HG03175 (cell line): ENCODE data around the gene FOXP1.

Experiments
- ATAC-seq: cut with Tn5 transposase; IDR thresholded peaks from one replicate; pipeline ENCODE4 v1.9.1; 2021; ENCODE audit warnings: mild to moderate bottlenecking, moderate library complexity; ENCODE audit not compliant: unreplicated experiment

Gene FOXP1

DNA sequence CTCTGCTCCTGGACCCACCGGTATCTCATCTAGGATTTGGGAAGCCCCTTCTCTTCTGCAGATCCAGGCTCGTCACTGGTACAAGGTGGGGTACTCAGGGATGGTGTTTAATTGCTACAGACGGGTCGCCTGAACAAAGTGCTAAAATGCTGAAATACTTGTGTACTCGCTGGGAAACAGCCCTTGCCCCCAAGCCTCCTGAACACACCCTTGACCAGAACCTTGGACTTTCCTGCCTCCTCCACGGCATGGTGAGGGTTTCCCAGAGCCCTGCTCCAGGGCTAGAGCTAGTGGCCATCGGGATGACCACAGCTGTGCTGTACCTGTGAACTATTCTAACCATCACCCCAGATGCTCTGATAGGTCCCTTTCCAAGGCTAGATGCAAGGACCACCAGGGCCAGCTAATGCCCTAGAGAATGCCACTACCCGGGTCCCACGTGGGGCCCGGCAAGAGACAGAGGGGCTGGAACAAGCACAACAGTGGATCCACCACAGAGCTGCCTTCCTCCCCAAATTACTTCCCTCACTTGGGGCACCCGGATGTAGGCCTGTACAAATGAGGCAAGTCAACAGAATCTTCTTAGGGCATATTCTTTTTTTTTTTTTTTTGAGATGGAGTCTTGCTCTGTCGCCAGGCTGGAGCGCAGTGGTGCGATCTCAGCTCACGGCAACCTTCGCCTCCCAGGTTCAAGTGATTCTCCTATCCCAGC lies 267.3 kb downstream of the FOXP1 start:
- ATAC-seq: no peak

DNA sequence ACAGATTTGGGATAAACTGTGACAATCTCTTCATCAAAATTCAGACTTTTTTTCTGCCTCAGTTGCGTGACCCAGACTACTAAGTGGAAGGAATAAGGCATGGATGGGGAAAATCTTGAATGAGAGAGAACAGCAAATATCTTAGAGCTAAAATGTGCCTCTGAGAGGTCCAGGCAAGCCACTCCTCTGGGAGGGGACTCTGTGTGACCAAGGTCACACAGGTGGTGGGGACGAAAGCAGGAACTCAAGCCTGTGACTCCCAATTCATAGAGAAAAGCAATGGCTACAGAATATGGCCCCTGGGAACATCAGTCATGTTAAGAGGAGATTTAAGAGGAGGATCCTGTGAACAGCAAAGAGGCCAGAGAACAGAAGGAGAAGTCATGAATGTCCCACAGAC lies 268.1 kb downstream of the FOXP1 start:
- no peak for ATAC-seq

DNA sequence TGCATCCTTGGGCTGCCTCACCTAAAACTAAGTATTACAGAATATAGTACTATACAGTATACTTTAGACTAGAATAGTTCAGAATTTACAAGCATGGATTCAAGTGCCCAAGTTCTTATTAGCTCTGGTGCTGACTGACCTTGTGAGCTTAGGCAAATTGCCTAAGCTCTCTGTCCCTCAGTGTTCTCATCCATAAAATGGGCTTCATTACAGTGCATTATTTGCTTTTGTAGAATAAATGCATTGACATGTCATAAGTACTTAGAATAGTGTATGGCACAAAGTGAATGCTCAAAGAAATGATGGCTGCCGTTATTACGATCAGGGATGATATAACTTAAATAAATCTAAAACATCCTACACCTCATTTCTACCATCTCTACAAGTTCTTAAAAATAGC lies 269.7 kb downstream of the FOXP1 start:
- no peak for ATAC-seq

DNA sequence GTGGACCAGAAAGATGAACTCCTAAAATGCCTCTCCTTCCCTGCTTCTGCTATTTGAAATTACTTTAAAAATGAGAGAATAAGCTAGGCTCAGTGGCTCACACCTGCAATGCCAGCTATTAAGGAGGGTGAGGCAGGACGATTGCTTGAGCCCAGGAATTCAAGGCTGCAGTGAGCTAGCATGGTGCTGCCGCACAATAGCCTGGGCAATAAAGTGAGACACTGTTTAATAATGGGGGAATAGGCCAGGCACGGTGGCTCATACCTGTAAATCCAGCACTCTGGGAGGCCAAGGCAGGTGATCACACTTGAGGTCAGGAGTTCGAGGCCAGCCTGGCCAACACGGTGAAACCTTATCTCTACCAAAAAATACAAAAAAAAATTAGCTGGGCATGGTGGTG lies 271.1 kb downstream of the FOXP1 start:
- no peak for ATAC-seq

DNA sequence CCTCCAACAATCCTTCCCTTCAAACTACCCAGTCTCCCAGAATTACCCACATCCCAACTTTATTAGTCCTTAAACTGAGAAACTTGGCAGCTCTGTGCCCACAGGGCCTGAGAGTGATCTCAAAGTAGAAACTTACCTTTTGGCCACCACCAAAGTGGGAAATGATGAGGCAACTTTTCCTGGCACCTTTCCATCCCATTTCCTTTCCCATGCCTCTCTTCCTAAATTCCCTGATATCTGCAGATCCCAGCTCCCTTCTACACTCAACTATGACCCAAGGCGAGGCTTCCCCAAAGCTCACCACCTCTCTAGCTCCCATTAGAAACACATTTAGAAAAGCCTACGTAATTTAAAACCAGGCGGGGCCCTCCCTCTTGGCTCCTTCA lies 271.9 kb downstream of the FOXP1 start:
- no peak for ATAC-seq

DNA sequence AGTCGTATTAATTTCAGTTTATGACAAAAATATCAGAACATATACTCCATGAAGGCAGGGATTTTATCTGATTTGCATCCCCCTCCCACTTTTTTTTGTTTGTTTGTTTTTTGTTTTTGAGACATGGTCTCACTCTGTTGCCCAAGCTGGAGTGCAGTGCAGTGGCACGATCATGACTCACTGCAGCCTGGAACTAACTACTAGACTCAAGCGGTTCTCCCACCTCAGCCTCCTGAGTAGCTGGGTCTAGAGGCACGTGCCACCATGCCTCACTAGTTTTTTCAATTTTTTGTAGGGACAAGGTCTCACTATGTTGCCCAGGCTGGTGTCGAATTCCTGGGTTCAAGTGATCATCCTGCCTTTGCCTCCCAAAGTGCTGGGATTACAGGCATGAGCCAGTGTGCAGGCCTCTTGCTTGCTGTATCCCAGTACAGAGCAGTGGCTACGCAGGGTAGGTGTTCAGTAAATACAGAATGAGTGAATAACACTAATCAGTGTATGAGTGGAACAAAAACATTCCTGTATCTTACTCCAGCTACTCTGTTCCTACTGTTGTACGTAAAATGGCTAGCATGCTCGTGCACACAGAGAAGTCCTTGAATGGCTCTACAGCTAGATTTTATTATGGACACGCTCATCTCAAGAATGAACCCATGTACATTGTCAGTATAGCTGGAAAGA lies 272.4 kb downstream of the FOXP1 start:
- no peak for ATAC-seq

DNA sequence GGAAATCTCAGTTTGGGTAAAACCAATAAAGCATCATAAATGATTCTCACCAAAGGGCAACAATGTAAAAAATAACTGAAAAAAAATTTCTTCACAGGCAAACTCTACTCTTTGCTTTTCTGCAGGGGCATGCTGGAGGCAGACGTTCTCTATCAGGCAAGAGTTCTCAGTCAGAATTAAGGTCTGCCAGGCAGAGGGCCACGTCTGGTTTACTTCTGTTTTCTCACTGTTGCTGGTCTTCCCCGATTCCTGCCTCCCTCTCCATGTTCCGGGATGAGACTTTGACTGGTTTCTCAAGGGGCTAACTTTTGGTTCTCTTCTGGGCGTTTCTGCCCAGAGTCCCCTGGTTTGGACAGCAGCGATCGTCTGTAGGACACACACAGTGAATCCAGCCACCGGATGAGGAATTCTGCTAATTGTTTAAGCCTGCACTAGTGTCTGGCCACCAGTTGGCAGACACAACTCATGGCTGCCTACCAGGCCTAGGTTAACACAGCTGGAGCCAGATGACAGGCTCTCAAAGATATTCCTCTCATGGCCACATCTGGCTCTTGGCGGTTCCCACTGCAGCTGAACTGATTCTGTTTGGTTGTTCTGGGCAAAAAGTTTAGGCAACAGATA lies 273.1 kb downstream of the FOXP1 start:
- no peak for ATAC-seq

DNA sequence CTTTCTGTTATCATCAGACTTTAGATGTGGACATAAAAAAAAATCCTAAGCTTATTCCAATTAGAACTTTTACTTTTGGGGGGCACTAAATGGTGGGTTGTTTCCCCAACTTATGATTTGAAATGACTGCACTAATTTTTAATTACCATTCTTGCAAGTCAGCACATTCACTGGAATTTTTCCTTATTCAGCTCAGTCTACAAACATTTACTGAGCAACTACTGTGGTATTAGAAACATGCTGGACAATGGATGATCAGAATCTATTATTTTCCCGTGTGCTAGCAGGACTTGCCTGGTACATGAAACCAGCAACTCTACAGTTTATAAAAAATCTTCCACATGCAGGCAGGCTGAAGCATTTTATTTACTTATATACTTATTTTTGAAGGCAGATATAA lies 273.6 kb downstream of the FOXP1 start:
- no peak for ATAC-seq

DNA sequence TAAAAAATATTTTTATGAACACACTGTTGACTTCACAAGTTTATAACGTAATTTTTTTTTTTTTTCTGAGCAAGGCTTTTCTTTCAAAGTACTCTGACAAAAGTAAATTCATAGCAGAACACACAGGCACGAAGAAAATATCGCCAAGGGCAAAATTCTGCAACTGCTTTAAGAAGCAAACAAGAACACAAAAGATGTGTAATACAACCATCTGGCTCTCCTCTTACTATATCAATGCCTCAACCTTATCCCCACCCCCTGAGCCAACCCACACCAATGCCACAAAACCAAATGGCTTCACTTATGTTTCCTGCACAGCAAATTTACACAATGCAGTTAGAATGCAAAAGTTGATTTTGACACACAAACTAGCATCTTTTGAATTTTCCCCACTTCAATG lies 274.2 kb downstream of the FOXP1 start:
- ATAC-seq: no peak

DNA sequence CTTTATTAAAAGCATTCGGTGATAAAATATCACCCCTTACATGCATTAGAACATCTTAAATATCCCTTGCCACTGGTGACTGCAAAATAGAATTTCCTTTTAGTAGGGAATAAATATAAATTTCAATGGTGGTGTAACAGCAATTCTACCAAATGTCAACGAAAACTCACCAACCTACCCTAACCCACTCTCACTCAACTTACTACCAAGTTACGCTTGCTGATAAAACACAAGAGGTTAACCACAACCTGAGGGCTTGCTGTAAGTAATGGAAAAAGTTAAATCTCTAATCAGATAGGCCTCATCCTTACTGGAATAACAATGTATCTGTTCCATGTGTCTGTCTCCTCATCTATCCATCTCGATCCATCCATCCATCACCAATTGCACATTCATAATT lies 274.7 kb downstream of the FOXP1 start:
- ATAC-seq: no peak

DNA sequence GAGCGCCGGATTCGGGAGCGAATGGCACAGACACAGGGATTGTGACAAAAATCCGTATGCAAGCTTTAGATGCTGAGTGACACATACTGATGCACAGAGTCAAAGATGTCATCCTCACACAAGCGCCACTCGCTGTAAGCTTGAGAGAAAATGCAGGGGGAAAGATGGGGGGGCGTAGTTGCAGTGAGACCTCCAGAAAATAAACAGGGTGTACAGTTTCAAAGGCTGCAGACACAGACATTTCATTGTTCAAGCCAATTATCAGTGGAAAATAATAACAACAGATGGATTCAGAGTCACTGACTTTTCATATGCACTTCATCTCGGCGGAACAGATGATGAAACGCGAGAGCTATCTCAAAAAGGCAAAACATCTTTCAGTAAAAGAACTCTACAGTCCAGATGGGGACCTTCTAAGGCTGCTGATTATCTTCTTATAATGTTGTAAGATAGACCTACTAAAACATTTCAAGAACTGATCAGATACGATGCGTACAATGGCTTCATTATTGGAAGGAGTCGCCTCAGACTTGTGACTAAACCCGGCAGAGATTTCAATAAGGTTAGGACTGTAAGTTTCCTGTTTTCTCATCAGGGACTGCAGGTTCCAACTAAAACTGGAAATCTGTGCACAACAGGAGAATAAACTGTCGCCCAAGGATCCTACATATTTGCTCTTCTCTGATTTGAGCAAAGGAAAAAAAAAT lies 275.4 kb downstream of the FOXP1 start:
- no peak for ATAC-seq

DNA sequence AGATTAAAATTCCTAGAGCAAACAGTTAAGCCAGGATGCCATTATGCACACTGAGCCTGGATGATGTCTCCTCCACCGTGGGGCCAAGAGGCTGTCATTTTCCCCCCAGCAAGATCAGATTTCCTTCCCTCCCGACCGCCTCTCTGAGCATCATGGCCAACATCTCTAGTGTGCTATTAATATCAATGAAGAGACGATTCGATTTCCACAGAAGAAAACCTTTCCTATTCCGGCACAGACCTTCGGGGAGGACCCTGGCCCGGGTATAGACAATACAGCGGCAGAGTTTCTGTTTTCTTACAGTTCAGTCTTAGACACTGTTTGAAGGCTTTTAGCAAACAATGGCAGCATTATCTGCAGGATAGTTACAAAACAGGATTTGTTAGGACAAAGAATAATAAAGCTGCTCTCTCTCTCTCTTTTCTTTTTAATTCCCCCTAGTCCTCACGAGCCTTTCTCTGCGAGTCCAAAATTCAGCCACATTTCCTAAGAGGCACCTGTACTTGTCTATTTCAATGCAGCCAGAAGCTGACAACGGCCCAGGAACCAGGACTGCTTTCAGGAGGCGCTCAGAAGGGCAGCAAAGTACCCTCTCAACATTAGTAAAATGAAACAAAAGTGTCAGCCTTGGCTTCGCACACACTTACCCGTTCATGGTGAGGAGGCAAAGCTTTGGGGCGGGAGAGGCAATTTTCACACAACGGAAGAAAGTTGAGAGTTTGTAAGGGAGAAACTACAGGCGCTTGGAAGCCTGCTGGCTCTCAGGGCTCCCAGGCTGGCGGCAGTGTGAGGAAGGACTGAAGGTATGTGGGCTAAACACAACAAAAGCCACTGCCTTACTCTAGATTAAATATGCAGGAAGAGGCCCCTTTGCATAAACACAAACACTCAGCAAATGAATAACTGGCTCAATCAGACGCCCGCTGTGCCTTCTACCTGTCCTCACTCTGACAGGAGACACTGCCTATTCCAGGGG lies 278.0 kb downstream of the FOXP1 start:
- ATAC-seq: no peak

DNA sequence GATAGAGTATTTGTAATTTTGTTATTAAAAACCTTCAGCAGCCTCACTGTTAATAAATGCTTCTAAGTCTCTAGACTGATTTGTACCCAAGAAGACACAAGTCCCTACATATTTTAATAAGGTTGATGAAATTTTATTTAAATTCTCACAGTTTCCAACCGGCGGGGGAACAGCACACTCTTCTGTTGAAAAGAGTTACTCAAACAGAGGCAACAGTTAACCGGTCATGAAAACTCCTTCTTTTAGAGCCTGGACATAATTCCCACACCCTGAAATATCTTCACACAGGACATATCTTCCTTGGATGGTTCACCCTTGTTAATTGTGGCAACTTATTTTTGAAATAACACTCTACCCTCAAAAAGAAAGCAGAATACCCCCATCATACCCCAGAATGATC lies 278.8 kb downstream of the FOXP1 start:
- ATAC-seq: no peak

DNA sequence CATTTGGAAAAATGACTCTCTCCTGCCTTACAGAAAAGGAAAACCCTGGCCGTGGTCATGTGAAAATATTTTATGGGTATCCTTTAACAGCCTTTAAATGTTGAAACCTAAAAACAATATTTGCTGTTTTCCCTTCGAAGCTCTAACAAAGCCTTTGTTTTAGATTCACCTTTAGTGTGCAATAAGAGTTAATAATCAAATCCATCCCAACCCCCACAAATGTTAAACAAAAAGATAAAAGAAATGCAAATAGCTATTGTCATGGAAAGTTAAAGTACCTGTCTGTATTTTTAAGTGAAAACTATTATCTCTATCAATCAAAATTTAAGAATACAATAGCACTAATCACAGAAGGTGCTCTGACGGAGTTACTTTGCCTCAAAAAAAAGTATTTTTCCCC lies 279.3 kb downstream of the FOXP1 start:
- no peak for ATAC-seq

DNA sequence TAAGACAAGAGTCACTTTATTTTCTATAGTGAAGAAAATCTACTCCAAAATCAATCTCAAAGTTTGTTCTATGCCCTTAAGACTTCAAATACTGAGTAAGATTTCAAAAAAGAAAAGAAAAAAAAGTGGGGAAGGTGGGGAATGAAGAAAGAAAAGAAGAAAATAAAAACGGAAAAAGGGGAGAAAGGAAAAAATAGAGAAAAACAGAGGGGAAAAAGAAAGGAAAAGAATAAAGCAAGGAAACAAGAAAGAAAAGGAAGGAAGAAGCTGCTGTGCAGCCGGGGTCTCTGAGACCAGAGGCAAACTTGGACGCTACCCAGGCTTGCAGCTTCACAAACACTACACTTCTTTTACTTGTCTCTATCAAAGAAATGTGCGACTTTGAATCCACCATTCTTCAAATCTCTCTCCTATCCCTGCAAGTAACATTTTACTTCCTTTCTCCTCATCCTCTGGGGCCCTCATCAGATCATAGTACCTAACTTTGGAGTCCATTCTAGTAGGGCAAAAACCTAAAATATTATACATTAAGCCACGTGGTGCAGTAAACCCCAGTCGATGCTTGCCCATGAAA lies 279.8 kb downstream of the FOXP1 start:
- ATAC-seq: no peak

DNA sequence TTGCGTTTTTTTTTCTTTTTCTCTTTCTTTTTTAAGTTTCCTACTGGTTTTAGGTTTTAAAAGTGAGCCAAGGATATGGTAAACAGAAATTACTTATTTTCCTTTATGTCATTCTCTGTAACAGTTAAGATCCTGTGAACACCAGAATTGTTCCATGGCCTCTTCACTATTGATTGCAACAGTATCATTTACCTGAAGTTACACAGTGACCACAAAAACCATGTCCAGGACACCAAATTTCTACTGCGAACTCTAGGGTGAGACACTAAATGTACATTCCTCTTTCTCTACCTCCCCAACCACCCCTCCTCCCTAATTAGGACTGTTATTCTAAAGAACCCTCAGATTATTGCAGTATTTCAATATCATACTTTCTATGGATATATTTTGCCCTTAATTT lies 280.9 kb downstream of the FOXP1 start:
- ATAC-seq: no peak

DNA sequence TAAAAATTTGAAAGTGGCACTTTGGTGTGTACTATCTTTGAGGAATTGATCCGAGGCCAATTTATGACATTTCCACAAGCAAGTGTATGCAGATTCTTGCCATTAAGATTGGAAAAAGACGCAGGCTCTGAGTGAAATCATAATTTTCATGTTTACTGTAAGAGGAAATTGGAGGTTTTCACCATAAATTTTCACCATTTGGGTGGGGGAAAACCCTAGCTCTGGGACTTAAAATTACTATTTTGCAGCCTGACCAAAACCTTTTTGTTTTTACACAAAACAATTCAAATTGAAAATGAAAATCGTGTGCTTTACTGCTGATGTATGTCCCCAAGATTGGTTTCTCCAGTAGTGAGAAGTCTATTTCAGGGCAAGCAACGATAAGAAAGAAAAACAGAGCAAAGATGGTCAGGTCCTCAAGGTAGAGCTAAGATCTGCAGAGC lies 282.6 kb downstream of the FOXP1 start:
- peak; percentile 49 for ATAC-seq

DNA sequence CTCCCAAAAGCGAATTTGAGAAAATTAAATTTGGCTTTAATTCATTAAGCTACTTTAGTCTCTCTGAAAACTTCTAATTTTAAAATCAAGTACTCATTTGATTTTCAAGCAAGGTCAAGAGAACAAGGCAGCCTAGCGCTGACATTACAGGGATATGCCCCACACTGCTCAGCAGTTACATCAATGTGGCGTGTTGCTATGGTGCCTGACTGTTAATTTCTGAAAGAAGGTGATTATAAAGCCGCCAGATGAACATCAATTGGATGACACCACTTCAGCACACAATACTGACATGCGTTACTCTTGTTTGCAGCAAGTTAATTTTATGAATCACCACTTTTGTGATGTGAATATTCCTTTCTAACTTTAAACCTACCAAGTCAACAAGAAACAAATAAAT lies 284.4 kb downstream of the FOXP1 start:
- no peak for ATAC-seq

DNA sequence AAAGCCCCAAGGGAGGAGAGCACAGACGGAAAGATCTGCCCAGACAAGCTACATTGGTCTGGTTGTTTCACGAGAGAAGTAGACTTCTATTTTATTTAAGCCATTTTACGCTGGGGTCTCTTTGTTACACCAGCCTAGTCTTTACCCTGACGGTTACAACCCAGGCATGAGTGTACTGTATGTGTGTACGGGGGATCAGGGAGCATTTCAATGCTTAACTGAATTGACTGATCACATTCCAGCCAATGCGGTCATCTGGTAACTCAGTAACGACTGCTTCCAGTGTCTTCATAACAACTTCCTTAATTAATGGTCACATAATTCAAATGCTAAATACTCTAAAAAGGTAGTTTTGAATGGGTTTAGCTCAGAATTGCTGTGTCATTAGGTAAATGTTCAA lies 288.6 kb downstream of the FOXP1 start:
- ATAC-seq: no peak

DNA sequence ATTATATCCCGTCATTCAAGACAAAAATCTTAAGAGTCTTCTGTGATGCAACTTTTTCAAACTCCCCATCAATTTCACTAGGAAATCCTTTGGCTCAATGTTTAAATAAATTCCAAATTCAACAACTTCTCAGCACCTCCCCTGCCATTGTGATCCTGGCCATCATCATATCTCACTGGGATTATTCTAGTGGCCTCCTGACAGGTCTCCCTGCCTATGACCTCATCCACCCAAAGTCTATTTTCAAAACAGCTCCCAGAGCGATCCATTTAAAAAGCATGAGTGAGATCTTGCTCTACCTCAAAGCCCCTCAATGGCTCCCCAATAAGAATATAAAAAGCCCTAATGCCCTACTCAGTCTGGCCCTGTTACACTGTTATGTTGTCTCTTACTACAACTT lies 293.2 kb downstream of the FOXP1 start:
- ATAC-seq: no peak
